ENCODE results near the gene CEP170B. TPM values are rescaled to one million over a fixed set of nuclear protein-coding genes. Genes with fewer than 3 reads are reported as not detected.

CEP170B gene
- total and polyA plus RNA-seq, 7 donors = 2.0 to 15.7 (median 6.3) TPM

DNA sequence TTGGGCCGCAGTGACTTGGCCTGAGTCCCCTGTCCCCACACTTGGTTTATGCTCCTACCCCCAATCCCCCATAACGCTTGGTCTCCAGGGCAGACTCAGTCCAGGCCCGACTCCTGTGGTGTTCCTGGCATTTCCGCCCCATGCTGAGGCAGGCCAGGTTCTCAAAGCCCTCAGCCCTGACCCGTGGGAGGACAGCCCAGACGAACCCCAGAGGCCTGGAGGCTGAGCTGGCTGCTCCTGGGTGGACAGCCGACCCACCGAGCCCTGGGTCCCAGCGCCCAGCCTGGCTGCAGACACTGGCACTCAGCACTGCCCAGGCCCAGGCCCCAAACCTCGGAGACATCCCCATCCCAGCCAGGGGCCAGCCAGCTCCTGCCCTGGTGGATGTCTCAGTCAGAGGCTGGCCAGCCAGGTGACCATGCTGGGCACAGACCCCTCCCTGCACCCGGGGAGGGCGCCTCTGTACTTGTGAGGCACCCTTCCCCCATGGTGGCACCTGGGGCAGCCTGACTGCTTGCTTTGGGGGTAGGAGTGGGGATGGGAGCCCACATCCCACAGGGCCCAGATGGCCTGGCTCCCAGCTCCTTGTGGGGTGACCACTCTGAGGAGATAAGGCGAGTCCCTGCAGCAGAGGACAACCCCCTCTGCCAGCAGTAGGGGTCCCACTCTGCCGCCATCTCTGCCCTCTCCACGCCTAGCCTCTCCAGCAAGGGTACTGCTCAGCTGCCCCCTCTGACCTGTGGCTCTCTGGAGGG, 61.0 kb downstream of the CEP170B start:
- 79 to 84% (median 82%) methylated on average over 15 of the region's 15 CpGs for WGBS, 3 donors
- intact Hi-C loops (cut with DNase I) = no loop called here
- DNase-seq = no peak
- ATAC-seq = no peak
- TF ChIP-seq CTCF (IDR thresholded peaks at IDR 0.05) = no peak
- H3K27me3 ChIP-seq (ENCODE audit: insufficient read depth in 3 of 3, low read length in 2 of 3) = peaks cover 0 to 18% (median 6%) of the 10 kb centered on the region in 3 donors
- H3K4me3 ChIP-seq = no peak overlapping the region
- no peaks in the 10 kb centered on the region for H3K4me1 ChIP-seq
- no peak overlapping the region for H3K27ac ChIP-seq
- H3K9me3 ChIP-seq = no peaks in the 10 kb centered on the region
- no peaks in the 10 kb centered on the region for H3K36me3 ChIP-seq (ENCODE audit: insufficient read depth in 1 of 2, low read depth in 1 of 2)

GRCh38 chr14:104926619-104927431, 61.8 kb downstream of the CEP170B start:
- 50 to 57% (median 52%) methylated on average over 20 to 21 of the region's 21 CpGs for WGBS, 3 donors
- ATAC-seq = no peak
- no peak for DNase-seq
- TF ChIP-seq CTCF (IDR thresholded peaks at IDR 0.05) = no peak
- H3K4me3 ChIP-seq = no peak overlapping the region
- intact Hi-C loops (cut with DNase I) = no loop called here
- H3K9me3 ChIP-seq = no peaks in the 10 kb centered on the region
- no peak overlapping the region for H3K27ac ChIP-seq
- H3K36me3 ChIP-seq (ENCODE audit: insufficient read depth in 1 of 2, low read depth in 1 of 2) = no peaks in the 10 kb centered on the region
- H3K4me1 ChIP-seq = no peaks in the 10 kb centered on the region
- peaks cover 0 to 20% (median 6%) of the 10 kb centered on the region in 3 donors for H3K27me3 ChIP-seq (ENCODE audit: insufficient read depth in 3 of 3, low read length in 2 of 3)

DNA sequence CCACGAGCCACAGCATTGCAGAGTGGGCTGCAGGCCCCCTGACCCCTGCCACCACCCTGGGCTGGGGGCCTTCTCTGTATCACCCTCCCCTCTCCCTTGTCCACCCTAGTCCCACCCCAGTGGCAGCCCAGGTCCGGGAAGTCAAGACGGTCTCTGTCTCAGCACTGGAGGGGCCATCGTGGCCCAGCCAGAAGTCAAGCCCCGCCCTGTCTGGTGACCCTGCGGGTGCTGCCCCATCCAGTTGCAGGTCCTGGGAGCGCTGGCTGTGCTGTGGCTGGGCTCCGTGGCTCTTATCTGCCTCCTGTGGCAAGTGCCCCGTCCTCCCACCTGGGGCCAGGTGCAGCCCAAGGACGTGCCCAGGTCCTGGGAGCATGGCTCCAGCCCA, 62.4 kb downstream of the CEP170B start:
- Histone ChIP-seq H3K4me1 (no peaks in the 10 kb centered on the region), H3K27ac (no peak overlapping the region), H3K4me3 (no peak overlapping the region), H3K36me3 (ENCODE audit: insufficient read depth in 1 of 2, low read depth in 1 of 2) (no peaks in the 10 kb centered on the region), H3K9me3 (no peaks in the 10 kb centered on the region), H3K27me3 (ENCODE audit: insufficient read depth in 3 of 3, low read length in 2 of 3) (peaks cover 0 to 26% (median 10%) of the 10 kb centered on the region in 3 donors)
- ATAC-seq (no peak), DNase-seq (no peak)
- WGBS, 3 donors = 68 to 81% (median 76%) methylated on average over 9 to 10 of the region's 10 CpGs
- TF ChIP-seq CTCF (IDR thresholded peaks at IDR 0.05) = no peak
- intact Hi-C loops (cut with DNase I) = no loop called here

GRCh38 chr14:104927901-104928300, 62.8 kb downstream of the CEP170B start:
- ATAC-seq (no peak), DNase-seq (no peak)
- Histone ChIP-seq H3K4me1 (no peaks in the 10 kb centered on the region), H3K9me3 (no peaks in the 10 kb centered on the region), H3K36me3 (ENCODE audit: insufficient read depth in 1 of 2, low read depth in 1 of 2) (no peaks in the 10 kb centered on the region), H3K4me3 (no peak overlapping the region), H3K27me3 (ENCODE audit: insufficient read depth in 3 of 3, low read length in 2 of 3) (peaks cover 0 to 31% (median 11%) of the 10 kb centered on the region in 3 donors), H3K27ac (no peak overlapping the region)
- intact Hi-C loops (cut with DNase I) = no loop called here
- 74 to 80% (median 78%) methylated on average over 7 to 8 of the region's 8 CpGs for WGBS, 3 donors
- no peak for TF ChIP-seq CTCF (IDR thresholded peaks at IDR 0.05)

All from psoas muscle (tissue), 8 donors.